GM18873 (cell line): Measurements from ENCODE around the gene SUSD5.

Source experiments
- ATAC-seq: cut with Tn5 transposase; IDR thresholded peaks from one replicate; pipeline ENCODE4 v1.9.1; 2021; ENCODE audit warnings: mild to moderate bottlenecking, moderate library complexity, moderate number of reproducible peaks; ENCODE audit not compliant: unreplicated experiment, low FRiP score

SUSD5 gene

GRCh38 chr3:33218446-33219174 is at the start of gene SUSD5:
Gene SUSD5 (minus strand): TSS chr3:33218810. CDS start chr3:33218797, 13 bp downstream.
- ATAC-seq: no peak

GRCh38 chr3:33260104-33260503 is 41.5 kb upstream of the SUSD5 start:
- no peak for ATAC-seq

GRCh38 chr3:33256249-33256648 is 37.6 kb upstream of the SUSD5 start:
- no peak for ATAC-seq

GRCh38 chr3:33250712-33251111 is 32.1 kb upstream of the SUSD5 start:
- no peak for ATAC-seq

- ATAC-seq: no peak
These were observed 28.2 kb upstream of the SUSD5 start for GRCh38 chr3:33246786-33247185.

GRCh38 chr3:33240261-33240660 is 21.7 kb upstream of the SUSD5 start:
- ATAC-seq: no peak

GRCh38 chr3:33238923-33239322 is 20.3 kb upstream of the SUSD5 start:
- no peak for ATAC-seq

- ATAC-seq: no peak
These were observed 18.8 kb upstream of the SUSD5 start for GRCh38 chr3:33237439-33237838.

- ATAC-seq: no peak
These were observed 17.4 kb upstream of the SUSD5 start for GRCh38 chr3:33236005-33236404.

GRCh38 chr3:33233884-33234283 is 15.3 kb upstream of the SUSD5 start:
- no peak for ATAC-seq

- ATAC-seq: no peak
These were observed 13.3 kb upstream of the SUSD5 start for GRCh38 chr3:33231756-33232465.

- no peak for ATAC-seq
These were observed 11.3 kb upstream of the SUSD5 start for GRCh38 chr3:33229947-33230346.

GRCh38 chr3:33229066-33229465 is 10.5 kb upstream of the SUSD5 start:
- ATAC-seq: no peak

GRCh38 chr3:33221241-33221640 is 2.6 kb upstream of the SUSD5 start:
- no peak for ATAC-seq

- ATAC-seq: no peak
These were observed 521 bp upstream of the SUSD5 start for GRCh38 chr3:33219175-33219487.

- ATAC-seq: no peak
These were observed 654 bp downstream of the SUSD5 start for GRCh38 chr3:33217866-33218445.

- no peak for ATAC-seq
These were observed 2.9 kb downstream of the SUSD5 start for GRCh38 chr3:33215739-33216138.

- ATAC-seq: no peak
These were observed 6.2 kb downstream of the SUSD5 start for GRCh38 chr3:33212406-33212805.

- no peak for ATAC-seq
These were observed 7.2 kb downstream of the SUSD5 start for GRCh38 chr3:33211444-33211843.

- no peak for ATAC-seq
These were observed 9.3 kb downstream of the SUSD5 start for GRCh38 chr3:33209357-33209756.

- no peak for ATAC-seq
These were observed 15.7 kb downstream of the SUSD5 start for GRCh38 chr3:33202711-33203457.
